ENCODE results near the gene FAM9A.

GRCh38 chrX:8783097-8783713 is 18.0 kb downstream of the FAM9A start:
- no peak for TF ChIP-seq CBFB (CRISPR knock-in tag; IDR thresholded peaks at IDR 0.05)
- TF ChIP-seq ZBTB49 (CRISPR knock-in tag; IDR thresholded peaks at IDR 0.05; ENCODE audit: borderline replicate concordance), result no peak
- TF ChIP-seq ZNF224 (CRISPR knock-in tag; IDR thresholded peaks at IDR 0.05), result no peak
- no peak for TF ChIP-seq ZBTB14 (CRISPR knock-in tag; IDR thresholded peaks at IDR 0.05)

All from HepG2 (cell line).